Measurements from ENCODE around the gene TSPAN6. TPM values are rescaled to one million over a fixed set of nuclear protein-coding genes. Genes with fewer than 3 reads are reported as not detected.

Gene TSPAN6
- polyA plus RNA-seq, 2 of the 4 experiments (the other 2 are of a cell fraction) = 46.0 to 71.1 TPM

- TF ChIP-seq CTCF (IDR thresholded peaks at IDR 0.05) (no peak), EHMT2 (IDR thresholded peaks at IDR 0.05; ENCODE audit: low read depth) (no peak), HOXB5 (CRISPR knock-in tag; IDR thresholded peaks at IDR 0.05) (no peak), JUNB (IDR thresholded peaks at IDR 0.05) (no peak)
These were observed 49.9 kb downstream of the TSPAN6 start (continued) for GRCh38 chrX:100586747-100587146.

- POLR2A ChIA-PET = no interaction called here
- TF ChIP-seq POLR2AphosphoS2 (conservative IDR thresholded peaks at IDR 0.05; ENCODE audit: low read length) (no peak), HOXA7 (CRISPR knock-in tag; IDR thresholded peaks at IDR 0.05) (no peak), RAD21 (conservative IDR thresholded peaks at IDR 0.05 in 1 of 2, IDR thresholded peaks at IDR 0.05 in 1 of 2) (no peak), BCL3 (IDR thresholded peaks at IDR 0.05) (no peak)
- Histone ChIP-seq H3K4me2 (no peak within 1 kb of the TSS), H3K9me3 (no peaks in the 10 kb centered on the region), H3K27ac (no peak within 1 kb of the TSS), H3K4me3 (no peak within 1 kb of the TSS), H3K4me1 (no peaks in the 10 kb centered on the region)
- DNase-seq (ENCODE audit: low read depth in 1 of 2, low spot score in 1 of 2) (no peak), FAIRE-seq (no peak), ATAC-seq (no peak)
- 0% methylated on average over 2 of the region's 2 CpGs for WGBS (ENCODE audit: missing lambda C conversion rate)
- CTCF ChIA-PET = no interaction called here
These were observed 52.0 kb downstream of the TSPAN6 start, which contains the start of gene TNMD for GRCh38 chrX:100584611-100585010. Gene TNMD, plus strand, starts transcription at chrX:100584936. Its CDS starts 83 bp downstream, at chrX:100585019.

Other genes with a start within 250 kb of the TSPAN6 start
- 0.01 and 0.03 TPM in 2 replicates for gene PCDH19, start 226.5 kb downstream of the TSPAN6 start, polyA plus RNA-seq (2011; rRNA removed)
- 0.01 TPM in 3 replicates for gene PCDH19, start 226.5 kb downstream of the TSPAN6 start, polyA plus RNA-seq (2017; fragmentation: RNase III; extraction: RNeasy Plus Mini Kit Qiagen cat#74134 plus additional on column Dnase treatment)
- gene TNMD, start 51.9 kb downstream of the TSPAN6 start, polyA plus RNA-seq (2011; rRNA removed) = not detected in 2 replicates
- not detected in 3 replicates for gene TNMD, start 51.9 kb downstream of the TSPAN6 start, polyA plus RNA-seq (2017; fragmentation: RNase III; extraction: RNeasy Plus Mini Kit Qiagen cat#74134 plus additional on column Dnase treatment)
- 6.7 and 9.6 TPM in 2 replicates for gene SRPX2, start 7.4 kb upstream of the TSPAN6 start, polyA plus RNA-seq (2011; rRNA removed)
- 1.7 to 3.9 TPM (median 2.3 TPM) in 3 replicates for gene SRPX2, start 7.4 kb upstream of the TSPAN6 start, polyA plus RNA-seq (2017; fragmentation: RNase III; extraction: RNeasy Plus Mini Kit Qiagen cat#74134 plus additional on column Dnase treatment)
- 3.9 and 4.3 TPM in 2 replicates for gene SYTL4, start 95.3 kb upstream of the TSPAN6 start, polyA plus RNA-seq (2011; rRNA removed)
- 3.1 to 3.6 TPM (median 3.3 TPM) in 3 replicates for gene SYTL4, start 95.3 kb upstream of the TSPAN6 start, polyA plus RNA-seq (2017; fragmentation: RNase III; extraction: RNeasy Plus Mini Kit Qiagen cat#74134 plus additional on column Dnase treatment)
- 47.0 and 59.2 TPM in 2 replicates for gene CSTF2, start 183.6 kb upstream of the TSPAN6 start, polyA plus RNA-seq (2011; rRNA removed)
- 32.9 to 36.0 TPM (median 33.2 TPM) in 3 replicates for gene CSTF2, start 183.6 kb upstream of the TSPAN6 start, polyA plus RNA-seq (2017; fragmentation: RNase III; extraction: RNeasy Plus Mini Kit Qiagen cat#74134 plus additional on column Dnase treatment)
- 1.4 and 2.4 TPM in 2 replicates for gene NOX1, start 237.6 kb upstream of the TSPAN6 start, polyA plus RNA-seq (2011; rRNA removed)
- gene NOX1, start 237.6 kb upstream of the TSPAN6 start, polyA plus RNA-seq (2017; fragmentation: RNase III; extraction: RNeasy Plus Mini Kit Qiagen cat#74134 plus additional on column Dnase treatment) = 0.07 TPM in 1 of 3 replicates, not detected in the others

All from A549 (cell line).